GM19438 (cell line): ENCODE data around the gene THAP6.

Experiments used
- ATAC-seq: cut with Tn5 transposase; IDR thresholded peaks from one replicate; pipeline ENCODE4 v1.9.1; 2021; ENCODE audit warnings: low read depth; ENCODE audit not compliant: unreplicated experiment

THAP6 gene

DNA sequence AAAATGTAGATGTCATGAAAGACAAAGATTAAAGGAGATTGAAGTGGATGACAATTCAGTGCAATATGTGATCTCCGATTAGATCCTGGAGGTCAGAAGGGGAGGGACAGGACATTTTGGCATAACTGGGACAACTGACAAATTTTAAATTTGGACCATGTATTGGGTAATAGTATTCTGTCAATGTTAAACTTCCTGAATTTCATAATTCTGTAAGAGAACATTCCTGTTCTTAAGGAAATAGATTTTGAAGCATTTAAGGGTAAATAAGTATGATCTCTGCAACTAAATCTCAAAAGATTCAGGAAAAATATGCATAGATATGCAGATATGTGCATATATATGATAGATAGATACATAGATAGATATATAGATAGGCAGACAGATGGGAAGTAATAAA, 52.6 kb downstream of the THAP6 start:
- ATAC-seq: no peak

DNA sequence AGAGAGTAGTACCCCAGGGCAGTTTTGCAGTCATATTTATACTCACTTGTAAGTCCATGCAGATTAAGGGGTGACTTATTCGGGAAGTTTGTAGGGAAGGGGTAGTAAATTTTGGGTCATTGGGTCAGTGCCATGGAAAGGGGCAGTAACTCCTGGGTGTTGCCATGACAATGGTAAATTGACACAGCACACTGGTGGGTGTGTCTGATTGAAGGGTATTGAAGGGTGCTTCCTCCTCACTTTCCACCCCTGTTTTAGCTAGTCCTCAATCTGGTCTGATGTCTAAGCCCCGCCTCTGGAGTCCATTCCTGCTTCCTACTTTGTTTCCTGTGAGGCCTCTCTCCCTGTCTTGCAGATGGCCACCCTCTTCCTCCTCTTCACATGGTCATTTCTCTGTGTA, 53.5 kb downstream of the THAP6 start:
- no peak for ATAC-seq
